HG02885 (cell line): ENCODE results near the gene POLE3.
"Not testable (repeated sequence)": the region's sequence is repeated elsewhere in the genome, so short reads cannot be mapped to it uniquely, and the experiment has no call there.

ENCODE experiments used
- ATAC-seq: cut with Tn5 transposase; IDR thresholded peaks from one replicate; pipeline ENCODE4 v1.9.1; 2021; ENCODE audit warnings: mild to moderate bottlenecking; ENCODE audit not compliant: unreplicated experiment, poor library complexity

Gene POLE3

DNA sequence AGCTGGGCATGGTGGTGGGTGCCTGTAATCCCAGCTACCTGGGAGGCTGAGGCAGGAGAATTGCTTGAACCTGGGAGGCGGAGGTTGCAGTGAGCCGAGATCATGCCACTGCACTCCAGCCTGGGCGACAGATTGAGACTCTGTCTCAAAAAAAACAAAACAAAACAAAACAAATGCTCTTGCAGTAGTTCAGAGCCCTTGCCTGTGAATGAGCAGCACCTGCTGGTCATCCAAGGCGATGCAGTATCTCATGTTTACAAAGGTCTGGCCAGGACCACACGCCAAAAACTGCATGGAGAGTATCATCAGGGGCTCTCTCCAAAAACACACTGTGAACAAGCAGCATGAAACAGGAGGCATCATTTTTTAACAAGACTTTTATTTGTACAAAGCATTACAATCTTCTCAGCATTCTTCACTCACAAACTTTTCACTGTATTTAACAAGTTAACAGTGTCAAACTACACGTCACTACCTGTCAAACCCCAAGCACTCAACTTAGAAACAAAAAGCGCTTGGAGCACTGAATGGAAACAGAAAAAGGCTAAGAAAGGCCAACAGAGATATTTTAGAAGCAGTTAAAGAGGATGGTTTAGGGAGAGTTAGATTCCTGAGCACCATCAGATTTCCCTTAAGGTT is 3.5 kb downstream of the POLE3 start:
- peak; percentile 36 for ATAC-seq

DNA sequence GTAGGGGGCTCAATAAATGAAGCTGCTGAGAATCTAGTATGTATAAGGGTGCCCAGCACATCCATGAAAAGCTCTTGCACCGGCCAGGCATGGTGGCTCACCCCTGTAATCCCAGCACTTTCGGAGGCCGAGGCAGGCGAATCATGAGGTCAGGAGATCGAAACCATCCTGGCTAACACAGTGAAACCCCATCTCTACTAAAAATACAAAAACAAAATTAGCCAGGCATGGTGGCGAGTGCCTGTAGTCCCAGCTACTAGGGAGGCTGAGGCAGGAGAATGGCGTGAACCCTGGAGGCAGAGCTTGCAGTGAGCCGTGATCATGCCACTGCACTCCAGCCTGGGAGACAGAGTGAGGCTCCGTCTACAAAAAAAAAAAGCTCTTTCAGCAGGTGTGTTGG is 4.1 kb downstream of the POLE3 start:
- not testable (repeated sequence) for ATAC-seq

DNA sequence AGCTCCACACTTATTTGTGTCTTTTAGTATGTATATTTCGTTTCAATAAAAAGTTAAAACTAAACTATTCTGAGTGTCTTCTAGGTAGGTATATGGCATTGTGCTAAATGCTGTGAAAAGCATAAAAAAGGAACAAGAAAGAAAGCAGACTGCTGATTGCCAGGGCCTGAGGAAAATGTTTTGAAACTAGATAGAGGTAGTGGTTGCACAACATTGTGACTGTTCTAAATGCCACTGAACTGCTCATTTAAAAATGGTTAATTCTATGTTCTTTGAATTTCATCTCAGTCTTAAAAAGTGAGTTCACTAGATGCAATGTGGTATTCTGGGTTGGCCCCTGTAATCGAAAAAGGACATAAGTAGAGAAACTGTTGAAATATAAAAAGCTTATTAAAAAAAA is 6.8 kb downstream of the POLE3 start:
- no peak for ATAC-seq

DNA sequence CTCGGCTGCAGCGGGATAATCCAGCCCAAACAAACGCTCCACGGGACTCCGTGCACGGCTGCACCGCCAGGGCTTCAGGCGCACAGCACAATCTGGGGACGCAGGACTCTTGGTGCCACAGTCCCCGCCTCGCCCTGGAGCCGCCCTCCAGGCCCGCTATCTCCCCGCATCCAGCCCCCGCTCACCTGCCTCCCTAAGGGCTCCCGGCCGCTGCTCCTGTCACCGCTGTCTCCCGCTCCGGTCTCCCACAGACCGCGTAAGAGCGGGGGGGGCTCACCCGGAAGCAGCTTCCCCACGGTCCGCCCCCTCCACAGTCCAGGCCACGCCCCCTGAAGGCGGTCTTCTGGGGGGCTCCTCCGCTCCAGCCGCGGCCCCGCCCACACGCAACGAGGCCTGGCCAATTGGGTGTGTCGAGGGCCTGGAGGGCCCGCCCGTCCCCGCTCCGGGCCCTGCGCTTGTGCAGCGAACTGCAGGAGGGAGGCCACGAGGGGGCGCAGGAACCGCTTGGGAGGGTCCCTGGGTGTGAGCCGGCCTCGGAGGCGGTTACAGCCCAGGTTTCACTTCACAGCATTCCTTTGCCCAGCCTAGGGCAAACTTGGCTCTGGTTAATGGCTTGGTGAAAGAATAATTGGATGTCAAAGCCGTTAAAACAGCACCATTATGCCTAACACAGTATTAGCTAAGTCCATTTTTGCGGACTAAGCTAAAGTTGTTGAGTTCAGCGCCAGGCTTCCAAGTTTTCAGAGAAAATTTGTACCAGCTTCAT is 9.3 kb downstream of the POLE3 start, which contains the start of gene ALAD:
ALAD (minus strand) TSS at position 258 of the 766 bp plus-strand sequence. CDS start 7,725 bp downstream, outside the sequence.
- peak; percentile 99 for ATAC-seq

DNA sequence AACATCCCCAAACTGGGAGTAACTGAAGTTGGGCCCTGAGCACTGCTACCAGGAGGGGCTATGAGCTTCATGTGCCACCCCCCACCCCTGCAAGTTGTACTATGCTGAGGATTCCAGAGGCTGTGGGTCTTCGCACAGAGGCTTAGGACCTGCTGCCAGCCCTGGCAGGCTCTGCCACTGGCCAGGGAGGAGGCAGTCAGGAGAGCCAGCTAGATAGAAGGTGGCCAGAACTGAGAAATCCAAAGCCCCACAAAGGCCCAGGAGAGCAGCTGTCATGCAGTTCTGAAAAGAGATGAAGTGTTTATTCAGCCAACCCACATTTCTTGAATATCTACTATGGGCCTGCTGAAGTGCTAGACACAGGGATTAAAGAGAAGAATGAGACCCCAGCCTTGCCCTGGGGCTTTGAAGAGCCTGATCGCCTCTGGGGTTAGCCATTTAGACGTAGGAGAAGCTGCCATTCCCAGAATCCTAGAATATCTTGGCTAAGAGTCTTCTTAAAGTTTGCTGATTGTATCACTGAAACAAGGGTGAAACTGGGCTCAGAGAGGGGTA is 10.8 kb downstream of the POLE3 start:
- no peak for ATAC-seq

DNA sequence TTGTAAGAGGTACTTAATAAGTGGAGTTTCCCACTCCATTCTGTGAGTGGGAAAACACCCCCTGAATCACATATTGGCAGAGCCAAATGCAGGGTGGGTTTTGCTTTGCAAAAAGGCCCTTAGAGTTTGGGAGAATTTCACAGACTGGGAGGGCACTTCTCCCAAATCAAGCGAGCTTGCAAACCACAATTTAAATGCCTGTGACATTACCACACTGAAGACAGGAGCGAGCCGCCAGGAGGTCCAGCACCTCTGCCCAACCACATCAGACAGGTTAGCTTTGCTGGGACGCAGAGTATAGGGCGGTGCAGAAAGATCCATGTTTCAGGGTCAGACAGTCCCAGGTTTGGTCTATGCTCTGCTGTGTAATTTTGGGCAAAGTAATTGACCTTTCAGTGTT is 11.7 kb downstream of the POLE3 start:
- ATAC-seq: no peak

DNA sequence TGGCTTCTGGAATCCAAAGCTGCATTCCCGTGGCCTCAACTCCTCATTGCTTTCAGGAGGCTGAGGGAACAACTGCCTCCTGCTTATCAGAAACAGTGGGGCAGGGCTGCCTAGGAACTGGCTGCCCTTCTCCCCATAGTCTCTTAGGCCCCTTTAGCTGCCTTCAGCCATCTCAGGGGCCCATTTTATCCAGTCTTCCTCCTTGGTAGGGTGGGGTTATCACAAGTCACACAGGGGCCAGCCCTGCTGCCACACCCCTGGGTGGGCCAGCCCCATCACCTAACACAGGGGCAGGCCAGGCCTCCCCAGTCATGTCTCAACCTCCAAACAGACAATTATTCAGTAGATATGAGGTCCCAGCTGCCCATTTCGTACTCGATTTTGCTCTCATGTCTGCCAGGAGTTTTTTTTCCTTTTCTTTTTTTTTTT is 13.3 kb downstream of the POLE3 start:
- ATAC-seq: no peak

DNA sequence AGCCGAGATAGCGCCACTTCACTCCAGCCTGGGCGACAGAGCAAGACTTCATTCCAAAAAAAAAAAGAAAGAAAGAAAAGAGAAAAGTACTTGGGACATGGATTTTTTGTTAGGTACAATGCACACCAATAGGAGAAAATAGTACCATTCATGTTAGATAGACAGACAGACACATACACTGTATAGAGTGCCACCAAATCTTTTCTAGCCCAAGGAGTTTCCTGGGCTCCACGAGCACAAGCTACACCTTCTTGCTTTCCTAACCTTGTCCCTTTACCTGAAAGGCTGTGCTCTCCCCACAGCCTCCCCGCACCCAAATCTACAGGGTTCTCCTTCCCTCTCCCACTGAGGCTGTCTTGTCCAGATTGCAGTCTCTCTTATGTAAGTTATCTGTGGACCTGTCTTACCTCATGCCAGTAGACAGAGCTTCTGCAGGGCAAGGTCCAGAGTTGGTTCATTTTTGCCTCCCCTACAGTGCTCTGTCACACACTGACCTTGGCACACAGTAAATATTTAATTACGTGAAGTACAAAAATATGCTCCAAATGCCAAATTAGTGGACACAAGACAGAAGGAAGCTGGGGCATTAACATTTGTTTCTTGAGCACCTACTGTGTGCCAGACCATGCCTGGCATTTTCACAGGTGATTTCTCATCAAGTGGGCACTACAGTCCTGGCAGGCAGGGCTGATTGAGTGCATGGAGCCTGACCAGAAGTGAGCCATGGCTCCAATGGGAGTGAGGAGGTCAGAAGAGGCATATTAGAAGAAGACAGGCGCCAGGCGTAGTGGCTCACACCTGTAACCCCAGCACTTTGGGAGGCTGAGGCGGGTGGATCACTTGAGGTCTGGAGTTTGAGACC is 15.2 kb downstream of the POLE3 start:
- no peak for ATAC-seq

DNA sequence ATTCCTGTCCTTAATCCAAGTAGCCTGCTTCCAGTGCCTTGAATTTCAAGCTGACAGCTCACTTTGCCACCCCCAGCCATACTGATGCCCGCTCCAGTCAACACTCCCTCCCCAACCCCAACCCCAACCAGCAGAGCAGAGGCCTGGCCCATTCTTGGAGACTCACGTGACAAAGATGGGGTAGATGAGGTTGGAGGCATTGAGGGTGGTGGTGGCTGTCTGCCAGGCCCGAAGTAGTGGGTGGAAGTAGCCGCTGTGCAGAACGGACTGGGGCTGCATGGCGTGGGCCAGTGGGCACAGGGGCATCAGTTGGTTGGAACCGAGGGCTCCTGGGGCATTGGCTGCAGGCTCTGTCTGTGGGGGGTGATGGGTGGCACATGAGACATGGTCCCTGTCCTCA is 17.2 kb downstream of the POLE3 start:
- no peak for ATAC-seq

DNA sequence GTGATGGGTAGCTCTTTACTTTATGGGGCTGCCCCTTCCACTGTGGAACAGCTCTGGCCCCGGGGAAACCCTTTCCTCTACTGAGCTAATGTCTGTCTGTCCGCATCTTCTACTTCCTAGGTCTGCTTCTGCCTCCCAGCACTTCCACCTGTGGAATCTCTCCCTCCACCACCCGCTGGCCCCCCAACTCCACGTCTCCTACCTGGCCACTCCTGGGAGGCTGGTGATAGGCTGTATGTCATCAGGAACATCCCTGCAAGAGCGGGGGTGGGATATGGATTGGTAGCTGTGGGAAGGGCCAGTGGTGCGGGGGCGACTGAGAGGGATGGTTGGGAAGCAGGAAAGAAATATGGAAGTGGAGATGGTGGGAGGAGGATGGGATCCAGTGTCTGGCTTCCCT is 18.6 kb downstream of the POLE3 start:
- no peak for ATAC-seq

DNA sequence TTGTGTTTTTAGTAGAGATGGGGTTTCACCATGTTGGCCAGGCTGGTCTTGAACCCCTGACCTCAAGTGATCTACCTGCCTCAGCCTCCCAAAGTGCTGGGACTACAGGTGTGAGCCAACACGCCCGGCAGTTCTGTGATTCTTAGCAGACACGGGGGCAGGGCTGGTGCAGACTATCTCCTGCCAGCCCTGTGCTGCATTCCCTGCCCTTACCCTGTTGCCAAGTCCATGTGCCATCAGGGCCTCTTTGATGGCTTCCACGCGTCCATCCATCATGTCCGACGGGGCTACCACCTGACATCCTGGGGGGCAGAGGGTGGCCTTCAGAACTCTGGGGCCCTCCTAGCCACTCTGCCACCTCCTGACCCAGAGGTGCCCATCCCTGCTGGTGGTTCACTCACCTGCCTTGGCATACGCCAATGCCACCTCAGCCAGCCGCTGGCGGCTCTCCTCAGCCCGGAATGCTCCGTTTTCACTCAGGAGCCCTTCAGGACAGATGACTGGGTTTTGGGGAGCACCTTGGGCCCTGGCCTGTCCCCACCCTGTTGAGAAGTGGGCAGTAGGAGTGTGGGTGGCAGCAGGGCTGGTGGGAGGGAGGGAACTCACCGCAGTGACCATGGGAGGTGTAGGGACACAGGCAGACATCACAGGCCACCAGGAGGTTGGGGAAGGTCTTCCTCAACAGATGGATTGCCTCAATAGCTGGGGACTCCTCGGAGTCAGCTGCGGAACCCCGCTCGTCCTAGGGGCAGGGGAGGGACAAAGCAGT is 20.1 kb downstream of the POLE3 start:
- no peak for ATAC-seq

DNA sequence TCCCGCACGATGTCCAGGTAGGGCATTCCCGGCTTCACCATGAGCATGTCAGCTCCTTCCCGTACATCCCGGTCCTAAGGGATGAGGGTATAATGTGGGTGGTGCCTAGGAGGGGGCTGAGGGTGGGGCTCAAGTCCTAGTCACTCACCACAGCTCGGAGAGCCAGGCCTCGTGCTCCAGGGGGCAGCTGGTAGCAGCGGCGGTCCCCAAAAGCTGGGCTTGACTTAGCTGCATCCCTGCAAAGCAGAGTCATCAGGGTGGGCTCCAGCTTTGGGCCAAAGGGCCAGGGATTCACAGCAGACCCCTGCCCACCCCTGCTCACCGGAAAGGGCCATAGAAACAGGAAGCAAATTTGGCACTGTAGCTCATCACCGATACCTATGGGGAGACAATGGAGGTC is 21.0 kb downstream of the POLE3 start:
- ATAC-seq: no peak

DNA sequence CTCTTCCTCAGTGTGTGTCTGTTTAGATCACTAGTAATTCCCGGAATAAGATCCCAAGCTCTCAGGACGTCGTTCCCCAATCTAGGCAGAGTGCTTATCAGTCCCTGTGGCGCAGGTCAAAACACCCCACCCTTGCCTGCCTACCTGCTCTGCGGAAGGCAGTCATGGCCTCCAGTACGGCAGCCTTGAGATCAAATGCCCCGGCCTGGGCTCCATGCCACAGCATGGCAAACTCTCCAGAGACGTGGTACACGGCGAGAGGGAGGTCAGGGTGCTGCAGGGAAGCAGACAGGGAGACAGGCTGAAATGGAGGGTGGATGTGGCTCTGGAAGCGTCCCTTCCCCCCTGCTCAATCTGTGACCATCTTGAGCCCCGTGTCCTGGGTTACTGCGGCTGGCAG is 21.6 kb downstream of the POLE3 start:
- no peak for ATAC-seq

DNA sequence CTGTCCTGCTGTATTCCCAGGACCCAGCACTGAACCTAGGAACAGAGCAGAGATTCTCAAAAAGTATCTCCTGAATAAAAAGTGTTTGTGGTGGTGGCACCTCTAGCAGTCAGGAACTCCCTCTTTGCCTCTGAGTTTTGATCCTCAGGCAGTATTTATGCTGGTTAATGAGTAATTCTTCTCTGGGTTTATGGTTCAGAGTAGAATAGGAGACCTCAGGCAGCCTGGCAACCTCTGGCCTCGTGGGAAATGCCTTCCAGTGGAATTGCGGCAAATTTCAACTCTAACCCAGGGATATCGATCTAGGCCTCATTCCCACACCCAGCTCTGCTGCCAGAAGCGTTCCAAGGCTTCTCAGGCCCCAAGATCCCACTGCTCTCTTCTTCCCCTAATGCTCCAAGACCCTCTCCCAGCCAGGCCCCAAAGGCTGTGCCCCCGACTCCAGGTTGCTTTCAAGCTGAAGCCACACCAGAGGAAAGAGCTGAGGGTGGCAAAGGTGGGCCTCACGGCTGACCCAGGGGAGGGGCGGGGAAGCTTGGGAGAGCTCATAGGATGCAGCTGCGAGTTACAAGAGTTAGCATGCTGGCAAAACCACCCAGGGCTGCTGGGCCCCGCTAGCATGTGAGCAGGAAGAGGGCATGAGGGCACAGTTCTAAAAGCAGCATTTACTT is 22.8 kb downstream of the POLE3 start:
- no peak for ATAC-seq

DNA sequence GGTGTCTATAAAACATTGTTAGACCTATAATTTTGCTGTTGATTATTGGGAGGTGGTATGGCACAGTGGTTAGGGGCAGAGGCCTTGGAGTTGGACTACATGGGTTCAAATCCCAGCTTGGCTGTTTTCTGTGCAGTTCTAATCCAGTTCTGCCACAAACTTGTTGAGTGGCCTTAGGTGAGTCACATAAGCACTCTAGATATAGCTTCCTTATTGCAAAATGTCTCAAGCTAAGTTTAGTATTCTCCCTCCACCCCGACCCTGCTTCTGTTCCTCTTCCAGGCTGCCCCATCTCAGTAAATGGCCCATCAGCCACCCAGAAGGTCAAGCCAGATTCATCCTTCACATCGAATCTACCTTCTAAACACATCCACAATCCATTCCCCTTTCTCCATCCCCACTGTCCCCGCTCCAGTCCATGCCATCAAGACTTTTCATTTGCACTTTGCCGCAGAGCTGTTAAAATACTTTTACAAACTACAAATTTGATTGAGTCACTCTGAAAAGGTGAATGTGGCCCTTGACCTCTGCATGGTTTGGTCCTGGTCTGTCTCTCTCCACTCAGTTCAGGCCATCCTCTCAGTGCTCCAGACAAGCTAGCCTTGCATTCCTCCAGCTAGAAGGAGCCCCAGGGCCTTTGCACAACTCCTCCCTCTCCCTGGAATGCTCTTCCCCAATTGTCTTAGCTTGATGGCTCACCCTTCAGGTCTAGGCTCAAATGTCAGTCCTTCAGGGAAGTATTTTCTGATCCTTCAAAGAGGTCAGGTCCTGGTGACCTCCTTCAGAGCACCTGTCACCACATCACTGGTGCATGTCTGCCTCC is 23.7 kb downstream of the POLE3 start:
- ATAC-seq: no peak

DNA sequence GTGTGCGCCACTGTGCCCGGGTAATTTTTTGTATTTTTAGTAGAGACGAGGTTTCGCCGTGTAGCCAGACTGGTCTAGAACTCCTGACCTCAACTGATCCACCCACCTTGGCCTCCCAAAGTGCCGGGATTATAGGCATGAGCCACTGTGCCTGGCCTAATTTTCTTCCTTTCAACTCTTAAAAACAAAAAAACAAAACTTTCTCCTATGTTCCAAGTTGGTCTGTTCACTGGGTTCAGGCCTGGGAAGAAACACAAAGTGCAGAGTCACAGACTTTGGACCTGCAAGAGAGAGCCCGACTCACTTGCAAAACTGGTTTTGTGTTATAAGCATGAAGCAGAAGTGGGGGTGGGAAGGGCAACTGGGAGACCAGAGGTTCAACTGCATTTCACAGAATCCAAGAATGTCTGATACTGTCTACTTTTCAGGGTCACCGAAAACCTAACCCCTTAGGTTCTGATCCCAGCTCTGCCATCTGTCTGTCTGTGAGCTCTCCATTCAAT is 28.5 kb downstream of the POLE3 start:
- no peak for ATAC-seq

DNA sequence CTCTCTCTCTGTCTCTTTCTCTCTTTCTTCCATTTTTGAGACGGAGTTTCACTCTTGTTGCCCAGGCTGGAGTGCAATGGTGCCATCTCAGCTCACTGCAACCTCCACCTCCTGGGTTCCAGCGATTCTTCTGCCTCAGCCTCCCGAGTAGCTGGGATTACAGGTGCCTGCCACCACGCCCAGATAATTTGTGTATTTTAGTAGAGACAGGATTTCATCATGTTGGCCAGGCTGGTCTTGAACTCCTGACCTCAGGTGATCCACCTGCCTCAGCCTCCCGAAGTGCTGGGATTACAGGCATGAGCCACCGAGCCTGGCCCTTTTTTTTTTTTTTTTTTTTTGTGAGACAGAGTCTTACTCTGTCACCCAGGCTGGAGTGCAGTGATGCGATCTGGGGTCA is 29.0 kb downstream of the POLE3 start:
- ATAC-seq: not testable (repeated sequence)

DNA sequence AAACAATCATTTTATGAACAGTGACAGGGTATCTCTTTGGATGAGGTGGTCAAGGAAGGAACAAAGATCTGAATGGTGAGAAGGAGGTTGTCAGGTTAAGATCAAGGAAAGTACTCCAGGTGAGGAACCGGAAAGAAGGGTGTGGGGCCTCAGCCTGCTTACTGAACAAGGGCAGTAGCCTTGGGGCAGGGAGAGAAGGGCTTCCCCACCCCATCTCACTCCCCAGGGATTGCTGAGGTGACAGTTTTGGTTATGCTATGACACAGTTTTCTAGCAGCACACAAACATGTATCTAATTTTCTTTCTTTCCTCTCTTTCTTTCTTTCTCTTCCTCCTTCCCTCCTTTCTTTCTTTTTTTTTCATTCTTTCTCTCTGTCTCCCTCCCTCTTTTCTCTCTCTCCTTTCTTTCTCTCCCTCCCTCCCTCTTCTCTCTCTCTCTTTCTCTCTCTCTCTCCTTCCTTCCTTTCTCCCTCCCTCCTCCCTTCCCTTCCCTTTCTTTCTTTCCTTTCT is 29.6 kb downstream of the POLE3 start:
- peak; percentile 67 for ATAC-seq
